LHCN-M2 (cell line): ENCODE data around the gene SRSF4. TPM values are rescaled to one million over a fixed set of nuclear protein-coding genes. Genes with fewer than 3 reads are reported as not detected.
"Not testable (repeated sequence)": the region's sequence is repeated elsewhere in the genome, so short reads cannot be mapped to it uniquely, and the experiment has no call there.

Source experiments
- DNase-seq: peaks from one replicate; pipeline ENCODE4 v3.0.0-alpha.2; 2012; ENCODE audit warnings: low read depth
- total RNA-seq: library from RNA; depleted of rRNA; stranded (reverse); fragments of >200 nt; gene quantifications from 2 replicates; pipeline ENCODE4 v1.2.3, GENCODE V29; 2014

The SRSF4 gene
- total RNA-seq, 1 experiment from 2014 or later: 51.9 TPM

GRCh38 chr1:29164588-29164987 lies 17.1 kb downstream of the SRSF4 start:
- DNase-seq: no peak

- peak; percentile 57 for DNase-seq
Observed at GRCh38 chr1:29162476-29163138, 19.1 kb downstream of the SRSF4 start.

- no peak for DNase-seq
Observed at GRCh38 chr1:29162025-29162424, 19.7 kb downstream of the SRSF4 start.

GRCh38 chr1:29159773-29160172 lies 21.9 kb downstream of the SRSF4 start:
- DNase-seq: no peak

- DNase-seq: no peak
Observed at GRCh38 chr1:29157269-29157601, 24.5 kb downstream of the SRSF4 start.

GRCh38 chr1:29156543-29157268 lies 25.0 kb downstream of the SRSF4 start:
- DNase-seq: no peak

- no peak for DNase-seq
Observed at GRCh38 chr1:29152046-29152805, 29.5 kb downstream of the SRSF4 start.

GRCh38 chr1:29150346-29150745 lies 31.4 kb downstream of the SRSF4 start:
- DNase-seq: not testable (repeated sequence)

- no peak for DNase-seq
Observed at GRCh38 chr1:29148656-29149491, 32.8 kb downstream of the SRSF4 start.

- DNase-seq: no peak
Observed at GRCh38 chr1:29145739-29146437, 35.8 kb downstream of the SRSF4 start.

- DNase-seq: no peak
Observed at GRCh38 chr1:29144178-29144577, 37.5 kb downstream of the SRSF4 start.

- DNase-seq: no peak
Observed at GRCh38 chr1:29142714-29143113, 39.0 kb downstream of the SRSF4 start.

GRCh38 chr1:29136391-29136915 lies 45.2 kb downstream of the SRSF4 start:
- DNase-seq: no peak

GRCh38 chr1:29134695-29135028 lies 47.0 kb downstream of the SRSF4 start:
- DNase-seq: no peak

GRCh38 chr1:29133861-29134694 lies 47.6 kb downstream of the SRSF4 start:
- DNase-seq: no peak

- DNase-seq: not testable (repeated sequence)
Observed at GRCh38 chr1:29131056-29131455, 50.6 kb downstream of the SRSF4 start.

- DNase-seq: no peak
Observed at GRCh38 chr1:29129916-29130315, 51.8 kb downstream of the SRSF4 start.

GRCh38 chr1:29128739-29129138 lies 53.0 kb downstream of the SRSF4 start:
- DNase-seq: no peak

GRCh38 chr1:29126198-29126597 lies 55.5 kb downstream of the SRSF4 start:
- no peak for DNase-seq

- no peak for DNase-seq
Observed at GRCh38 chr1:29125788-29126187, 55.9 kb downstream of the SRSF4 start.
